Effector memory CD4-positive, alpha-beta T cell (primary cell): Measurements from ENCODE around the gene NEURL1B.
A peak's percentile ranks its signal among the peaks of the same experiment; 100 is the strongest.

ENCODE experiments used
- DNase-seq, 3 donors: peaks; one replicate each; pipeline ENCODE4 v3.0.0-alpha.2; 2020
- H3K27ac ChIP-seq: 2 replicates; pipeline ENCODE4 v1.7.0; 2013; ENCODE audit warnings: mild to moderate bottlenecking, low read length, moderate library complexity; ENCODE audit not compliant: insufficient read depth, poor library complexity, severe bottlenecking
- H3K27me3 ChIP-seq: replicated peaks from 2 replicates; pipeline ENCODE4 v1.7.0; 2013; ENCODE audit warnings: mild to moderate bottlenecking, low read length; ENCODE audit not compliant: insufficient read depth, control insufficient read depth, poor library complexity, severe bottlenecking
- H3K36me3 ChIP-seq: 2 replicates; pipeline ENCODE4 v1.7.0; 2013; ENCODE audit warnings: mild to moderate bottlenecking, low read length, moderate library complexity; ENCODE audit not compliant: control insufficient read depth, insufficient read depth
- H3K4me1 ChIP-seq: 2 replicates; pipeline ENCODE4 v1.7.0; 2013; ENCODE audit warnings: low read length, mild to moderate bottlenecking; ENCODE audit not compliant: control insufficient read depth, insufficient read depth, poor library complexity, severe bottlenecking
- H3K4me3 ChIP-seq: 2 replicates; pipeline ENCODE4 v1.7.0; 2013; ENCODE audit warnings: low read length, low read depth, mild to moderate bottlenecking; ENCODE audit not compliant: insufficient read depth, poor library complexity, severe bottlenecking
- H3K9me3 ChIP-seq: 2 replicates; pipeline ENCODE4 v1.7.0; 2013; ENCODE audit warnings: mild to moderate bottlenecking, low read length, moderate library complexity; ENCODE audit not compliant: control insufficient read depth
- total RNA-seq, 3 donors: gene quantifications; one replicate each; lab custom pipeline; 2026; lab: John Stamatoyannopoulos, UW

NEURL1B gene
- 0 to 0.96 (median 0.39) reads per million in 3 donors for total RNA-seq

- H3K36me3 ChIP-seq = no peaks in the 10 kb centered on the region
- peaks cover 2% of the 10 kb centered on the region for H3K4me1 ChIP-seq
- peak; percentile 6 to 15 (median 8) for DNase-seq
- no peak within 1 kb of the TSS for H3K27ac ChIP-seq
- H3K4me3 ChIP-seq = peak within 1 kb of the TSS; percentile 49
- no peaks in the 10 kb centered on the region for H3K27me3 ChIP-seq
- H3K9me3 ChIP-seq = no peaks in the 10 kb centered on the region
Observed at GRCh38 chr5:172640822-172641358, at the start of gene NEURL1B. Gene NEURL1B (plus strand): TSS chr5:172641263. CDS start chr5:172641407, 144 bp downstream.

GRCh38 chr5:172591636-172592035 lies 49.4 kb upstream of the NEURL1B start:
- H3K9me3 ChIP-seq = no peaks in the 10 kb centered on the region

GRCh38 chr5:172592881-172593280 lies 48.2 kb upstream of the NEURL1B start:
- Histone ChIP-seq H3K4me3 (no peak overlapping the region), H3K27me3 (no peaks in the 10 kb centered on the region), H3K4me1 (no peaks in the 10 kb centered on the region), H3K27ac (no peak overlapping the region), H3K36me3 (no peaks in the 10 kb centered on the region), H3K9me3 (no peaks in the 10 kb centered on the region)
- no peak for DNase-seq

More at GRCh38 chr5:172591636-172592035, 49.4 kb upstream of the NEURL1B start:
- Histone ChIP-seq H3K4me3 (no peak overlapping the region), H3K27ac (no peak overlapping the region), H3K36me3 (no peaks in the 10 kb centered on the region), H3K27me3 (no peaks in the 10 kb centered on the region), H3K4me1 (no peaks in the 10 kb centered on the region)
- DNase-seq = no peak

- H3K9me3 ChIP-seq = no peaks in the 10 kb centered on the region
- DNase-seq = no peak
- no peaks in the 10 kb centered on the region for H3K27me3 ChIP-seq
Observed at GRCh38 chr5:172593306-172593705, 47.8 kb upstream of the NEURL1B start.

GRCh38 chr5:172593721-172594235 lies 47.3 kb upstream of the NEURL1B start:
- H3K36me3 ChIP-seq = no peaks in the 10 kb centered on the region
- H3K9me3 ChIP-seq = no peaks in the 10 kb centered on the region
- H3K4me3 ChIP-seq = no peak overlapping the region
- no peak for DNase-seq
- H3K4me1 ChIP-seq = no peaks in the 10 kb centered on the region
- H3K27me3 ChIP-seq = no peaks in the 10 kb centered on the region
- H3K27ac ChIP-seq = no peak overlapping the region

More at GRCh38 chr5:172593306-172593705, 47.8 kb upstream of the NEURL1B start:
- Histone ChIP-seq H3K4me1 (no peaks in the 10 kb centered on the region), H3K36me3 (no peaks in the 10 kb centered on the region), H3K27ac (no peak overlapping the region), H3K4me3 (no peak overlapping the region)

GRCh38 chr5:172594431-172594830 lies 46.6 kb upstream of the NEURL1B start:
- Histone ChIP-seq H3K27me3 (no peaks in the 10 kb centered on the region), H3K9me3 (no peaks in the 10 kb centered on the region), H3K4me3 (no peak overlapping the region), H3K27ac (no peak overlapping the region), H3K36me3 (no peaks in the 10 kb centered on the region), H3K4me1 (no peaks in the 10 kb centered on the region)
- DNase-seq = no peak

- no peak for DNase-seq
- no peaks in the 10 kb centered on the region for H3K4me1 ChIP-seq
- H3K36me3 ChIP-seq = no peaks in the 10 kb centered on the region
- H3K9me3 ChIP-seq = no peaks in the 10 kb centered on the region
- H3K27me3 ChIP-seq = no peaks in the 10 kb centered on the region
- H3K4me3 ChIP-seq = no peak overlapping the region
- no peak overlapping the region for H3K27ac ChIP-seq
Observed at GRCh38 chr5:172594867-172595466, 46.1 kb upstream of the NEURL1B start.

- Histone ChIP-seq H3K9me3 (no peaks in the 10 kb centered on the region), H3K36me3 (no peaks in the 10 kb centered on the region), H3K27me3 (no peaks in the 10 kb centered on the region), H3K27ac (no peak overlapping the region), H3K4me1 (no peaks in the 10 kb centered on the region), H3K4me3 (no peak overlapping the region)
- no peak for DNase-seq
Observed at GRCh38 chr5:172595596-172596455, 45.2 kb upstream of the NEURL1B start.

GRCh38 chr5:172596638-172597231 lies 44.3 kb upstream of the NEURL1B start:
- H3K9me3 ChIP-seq = no peaks in the 10 kb centered on the region
- DNase-seq = no peak
- no peak overlapping the region for H3K27ac ChIP-seq
- no peaks in the 10 kb centered on the region for H3K27me3 ChIP-seq
- H3K4me1 ChIP-seq = no peaks in the 10 kb centered on the region
- no peaks in the 10 kb centered on the region for H3K36me3 ChIP-seq
- H3K4me3 ChIP-seq = no peak overlapping the region
